Activated CD4-positive, alpha-beta memory T cell treated with anti-CD3 and anti-CD28 coated beads, Interleukin-2, amount 10 ng/mL, durations not matched to agents 7 days and 5 days (primary cell): ENCODE measurements around the gene GAB2. TPM values are rescaled to one million over a fixed set of nuclear protein-coding genes. Genes with fewer than 3 reads are reported as not detected.
"Not testable (repeated sequence)": the region's sequence is repeated elsewhere in the genome, so short reads cannot be mapped to it uniquely, and the experiment has no call there.

Source experiments
- CTCF ChIA-PET: fragments of 350-600 bp; sonication (Branson Sonifier 250); formaldehyde crosslinking; loops from one replicate; lab custom pipeline; 2021; ENCODE audit warnings: antibody characterized with exemption, inconsistent platforms; lab: Charles Lee
- POLR2A ChIA-PET: fragments of 350-600 bp; sonication (Branson Sonifier 250); formaldehyde crosslinking; loops from one replicate; lab custom pipeline; 2021; ENCODE audit warnings: antibody characterized with exemption; lab: Charles Lee
- DNase-seq: peaks from one replicate; pipeline ENCODE4 v3.0.0-alpha.2; 2020
- H3K27ac Mint-ChIP-seq: one replicate; pipeline ENCODE4 v1.8.0; 2021; ENCODE audit warnings: mild to moderate bottlenecking, mixed read lengths
- H3K27me3 Mint-ChIP-seq: one replicate; pipeline ENCODE4 v1.8.0; 2021; ENCODE audit warnings: mixed read lengths
- H3K36me3 Mint-ChIP-seq: one replicate; pipeline ENCODE4 v1.8.0; 2021; ENCODE audit warnings: low read depth, mixed read lengths
- H3K4me1 Mint-ChIP-seq: one replicate; pipeline ENCODE4 v1.8.0; 2021; ENCODE audit warnings: mixed read lengths
- H3K4me3 Mint-ChIP-seq: one replicate; pipeline ENCODE4 v1.8.0; 2021; ENCODE audit warnings: mild to moderate bottlenecking, mixed read lengths
- H3K9me3 Mint-ChIP-seq: one replicate; pipeline ENCODE4 v1.8.0; 2021; ENCODE audit warnings: mixed read lengths
- total RNA-seq, 2 experiments: library from RNA; stranded (reverse); gene quantifications; one replicate each; pipeline ENCODE4 v1.2.3, GENCODE V29; 2021

GAB2 gene
- total RNA-seq: 10 to 100 TPM; 51.8 to 55.8 TPM

DNA sequence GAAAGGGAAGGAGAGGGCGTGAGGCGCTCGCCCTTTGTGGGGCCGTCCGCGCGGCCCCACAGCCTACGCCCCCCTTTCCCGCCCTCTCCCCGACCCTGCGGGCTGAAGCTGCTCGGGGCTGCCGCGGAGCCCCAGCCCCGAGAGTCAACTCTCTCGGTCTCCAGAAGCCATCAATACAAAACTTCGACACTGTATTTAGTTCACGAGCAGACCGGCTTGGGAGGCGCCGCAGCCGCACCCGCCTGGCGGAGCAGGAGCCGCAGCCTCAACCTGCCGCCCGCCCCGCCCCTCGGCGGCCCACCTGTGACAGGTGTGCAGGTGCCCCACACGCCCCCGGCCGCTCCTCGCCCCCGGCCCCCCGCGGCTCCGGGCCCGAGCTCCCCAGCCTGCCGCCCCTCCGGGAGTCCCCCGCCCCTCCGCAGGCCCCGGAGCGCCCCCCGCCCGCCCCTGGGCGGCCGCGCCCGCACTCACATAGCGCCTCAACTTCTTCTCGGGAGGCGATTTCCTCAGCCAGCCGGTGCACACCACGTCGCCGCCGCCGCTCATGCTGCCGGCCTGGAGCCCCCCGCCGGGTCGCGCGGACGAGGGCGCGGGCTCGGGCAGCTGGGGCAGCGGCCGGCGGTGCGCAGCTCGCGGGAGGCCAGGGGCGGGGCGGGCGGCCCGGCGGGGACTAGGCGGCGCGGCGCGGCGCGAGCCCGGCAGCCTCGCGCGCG is at the start of gene GAB2:
Gene GAB2, minus strand, starts transcription at position 646 of the 713 bp plus-strand sequence. Its CDS starts 100 bp downstream, at position 546.
- DNase-seq: no peak

DNA sequence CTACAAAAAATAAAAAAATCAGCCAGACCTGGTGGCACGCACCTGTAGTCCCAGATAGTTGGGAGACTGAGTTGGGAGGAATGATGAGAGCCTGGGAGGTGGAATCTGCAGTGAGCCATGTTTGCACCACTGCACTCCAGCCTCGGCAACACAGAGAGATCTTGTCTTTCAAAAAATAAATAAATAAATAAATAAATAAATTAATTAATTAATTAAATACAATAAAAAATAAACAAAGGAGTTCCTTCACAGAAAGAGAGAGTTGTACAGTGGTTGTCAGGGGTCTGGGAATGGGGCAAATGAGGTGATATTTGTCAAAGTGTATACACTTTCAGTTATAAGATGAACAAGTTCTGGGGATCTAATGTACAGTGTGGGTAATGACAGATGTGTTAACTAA is 49.8 kb upstream of the GAB2 start:
- no peak overlapping the region for H3K4me3 Mint-ChIP-seq
- H3K27ac Mint-ChIP-seq: no peak overlapping the region
- no peaks in the 10 kb centered on the region for H3K9me3 Mint-ChIP-seq
- ChIA-PET POLR2A (no interaction called here), CTCF (no interaction called here)
- no peaks in the 10 kb centered on the region for H3K27me3 Mint-ChIP-seq
- peaks cover 19% of the 10 kb centered on the region for H3K36me3 Mint-ChIP-seq
- DNase-seq: no peak
- peaks cover 34% of the 10 kb centered on the region for H3K4me1 Mint-ChIP-seq

More for the DNA sequence above, at the start of gene GAB2:
- peak within 1 kb of the TSS; percentile 95 for H3K4me3 Mint-ChIP-seq
- peaks cover 18% of the 10 kb centered on the region for H3K27me3 Mint-ChIP-seq
- ChIA-PET CTCF (interaction anchor here (0.6 to 8.4 kb wide), 18 partner anchors 8 to 352 kb away, joined by 3 to 85 read pairs (median 4); partner anchors contain the start of genes KCTD21 and NARS2), POLR2A (interaction anchor here (0.6 to 4.7 kb wide), 32 partner anchors 12 to 418 kb away, joined by 3 to 59 read pairs (median 4); partner anchors contain the start of genes ALG8, NARS2 and NDUFC2)
- H3K36me3 Mint-ChIP-seq: peaks cover 10% of the 10 kb centered on the region
- H3K27ac Mint-ChIP-seq: peak within 1 kb of the TSS; percentile 84
- H3K4me1 Mint-ChIP-seq: peaks cover 67% of the 10 kb centered on the region
- H3K9me3 Mint-ChIP-seq: no peaks in the 10 kb centered on the region

DNA sequence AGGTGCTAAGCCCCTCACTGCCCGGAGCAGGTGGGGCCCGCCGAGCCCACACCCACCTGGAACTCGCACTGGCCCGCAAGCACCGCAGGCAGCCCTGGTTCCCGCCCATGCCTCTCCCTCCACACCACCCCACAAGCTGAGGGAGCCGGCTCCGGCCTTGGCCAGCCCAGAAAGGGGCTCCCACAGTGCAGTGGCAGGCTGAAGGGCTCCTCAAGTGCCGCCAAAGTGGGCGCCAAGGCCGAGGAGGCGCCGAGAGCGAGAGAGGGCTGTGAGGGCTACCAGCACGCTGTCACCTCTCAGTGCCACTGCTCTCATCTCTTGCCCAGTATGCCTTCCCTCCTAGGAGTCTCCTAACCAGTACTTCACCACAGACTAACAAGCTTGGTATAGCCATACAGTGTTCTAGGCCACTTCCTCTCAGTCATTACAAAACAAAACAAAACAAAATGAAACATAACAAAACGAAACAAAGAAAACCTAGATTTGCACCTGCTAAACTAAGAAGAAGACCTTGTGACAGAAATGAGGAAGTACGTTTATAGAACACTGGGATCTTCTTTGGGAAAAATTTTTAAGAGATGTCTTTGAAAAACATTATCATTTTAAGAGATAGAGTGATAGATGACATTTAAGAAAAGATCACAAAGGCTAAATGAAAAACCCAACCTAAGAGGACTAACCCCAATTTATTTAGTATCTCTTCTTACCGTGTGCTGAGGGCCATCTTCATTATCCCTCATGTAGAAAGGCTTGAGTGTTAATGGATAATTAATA is 47.7 kb upstream of the GAB2 start:
- peak overlapping the region; percentile 97 for H3K27ac Mint-ChIP-seq
- peak overlapping the region; percentile 72 for H3K4me3 Mint-ChIP-seq
- no peaks in the 10 kb centered on the region for H3K27me3 Mint-ChIP-seq
- H3K4me1 Mint-ChIP-seq: peaks cover 45% of the 10 kb centered on the region
- CTCF ChIA-PET: interaction anchor here (0.7 to 3.3 kb wide), 6 partner anchors 12 to 237 kb away, joined by 3 to 12 read pairs (median 3); partner anchors contain the start of gene GAB2
- no peaks in the 10 kb centered on the region for H3K9me3 Mint-ChIP-seq
- peaks cover 31% of the 10 kb centered on the region for H3K36me3 Mint-ChIP-seq
- POLR2A ChIA-PET: interaction anchor here (1.0 to 4.0 kb wide), 8 partner anchors 12 to 326 kb away, joined by 3 to 27 read pairs (median 5); partner anchors contain the start of genes ALG8, GAB2 and NARS2
- DNase-seq: peak; percentile 65

DNA sequence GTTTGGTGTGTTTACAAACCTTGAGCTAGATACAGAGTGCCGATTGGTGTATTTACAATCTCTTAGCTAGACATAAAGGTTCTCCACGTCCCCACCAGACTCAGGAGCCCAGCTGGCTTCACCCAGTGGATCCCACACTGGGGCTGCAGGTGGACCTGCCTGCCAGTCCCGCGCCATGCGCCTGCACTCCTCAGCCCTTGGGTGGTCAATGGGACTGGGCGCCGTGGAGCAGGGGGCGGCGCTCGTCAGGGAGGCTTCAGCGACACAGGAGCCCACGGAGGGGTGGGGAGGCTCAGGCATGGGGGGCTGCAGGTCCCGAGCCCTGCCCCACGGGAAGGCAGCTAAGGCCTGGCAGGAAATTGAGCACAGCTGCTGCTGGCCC is 47.2 kb upstream of the GAB2 start:
- POLR2A ChIA-PET: interaction anchor here (1.0 to 4.0 kb wide), 8 partner anchors 12 to 132 kb away, joined by 3 to 27 read pairs (median 5); partner anchors contain the start of genes GAB2 and NARS2
- peak overlapping the region; percentile 97 for H3K27ac Mint-ChIP-seq

GRCh38 chr11:78460471-78460870 is 42.9 kb upstream of the GAB2 start:
- H3K4me1 Mint-ChIP-seq: peaks cover 39% of the 10 kb centered on the region
- no peaks in the 10 kb centered on the region for H3K27me3 Mint-ChIP-seq
- H3K36me3 Mint-ChIP-seq: peaks cover 41% of the 10 kb centered on the region
- H3K27ac Mint-ChIP-seq: no peak overlapping the region
- ChIA-PET CTCF (no interaction called here), POLR2A (no interaction called here)
- H3K4me3 Mint-ChIP-seq: no peak overlapping the region
- DNase-seq: no peak
- no peaks in the 10 kb centered on the region for H3K9me3 Mint-ChIP-seq

More for the DNA sequence above, 47.2 kb upstream of the GAB2 start:
- peaks cover 49% of the 10 kb centered on the region for H3K4me1 Mint-ChIP-seq
- CTCF ChIA-PET: interaction anchor here (0.7 to 3.3 kb wide), 5 partner anchors 12 to 236 kb away, joined by 3 to 12 read pairs (median 3); no protein-coding TSS in a partner anchor
- not testable (repeated sequence) for H3K9me3 Mint-ChIP-seq, DNase-seq, H3K27me3 Mint-ChIP-seq, H3K4me3 Mint-ChIP-seq
- H3K36me3 Mint-ChIP-seq: peaks cover 36% of the 10 kb centered on the region

- Mint-ChIP-seq H3K4me3 (no peak overlapping the region), H3K27ac (no peak overlapping the region), H3K4me1 (peaks cover 33% of the 10 kb centered on the region), H3K9me3 (no peaks in the 10 kb centered on the region), H3K27me3 (no peaks in the 10 kb centered on the region), H3K36me3 (peaks cover 40% of the 10 kb centered on the region)
- CTCF ChIA-PET: no interaction called here
- DNase-seq: no peak
- POLR2A ChIA-PET: no interaction called here
Observed at GRCh38 chr11:78459738-78460137, 42.1 kb upstream of the GAB2 start.

DNA sequence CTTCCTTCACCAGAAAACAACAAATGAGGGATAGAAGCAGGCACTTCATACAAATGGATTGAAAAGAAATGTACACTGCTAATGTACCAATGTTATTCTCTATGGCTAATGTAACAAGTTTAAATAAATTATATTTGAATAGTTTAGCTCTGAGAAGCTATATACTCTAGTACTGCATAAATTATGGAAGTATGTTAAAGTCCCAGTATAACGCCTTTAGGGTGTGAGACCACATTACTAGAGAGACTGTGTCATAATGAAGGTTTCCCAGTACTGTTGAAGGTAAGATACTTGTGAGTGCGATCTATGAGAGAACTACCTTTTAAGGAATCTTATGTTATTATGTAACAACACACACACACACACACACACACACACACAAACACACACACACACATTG is 39.8 kb upstream of the GAB2 start:
- peaks cover 37% of the 10 kb centered on the region for H3K4me1 Mint-ChIP-seq
- ChIA-PET POLR2A (no interaction called here), CTCF (no interaction called here)
- peaks cover 29% of the 10 kb centered on the region for H3K36me3 Mint-ChIP-seq
- H3K9me3 Mint-ChIP-seq: no peaks in the 10 kb centered on the region
- H3K27me3 Mint-ChIP-seq: no peaks in the 10 kb centered on the region
- H3K4me3 Mint-ChIP-seq: no peak overlapping the region
- no peak overlapping the region for H3K27ac Mint-ChIP-seq
- DNase-seq: no peak

GRCh38 chr11:78453140-78453935 is 35.7 kb upstream of the GAB2 start:
- H3K27me3 Mint-ChIP-seq: no peaks in the 10 kb centered on the region
- peak overlapping the region; percentile 41 for H3K27ac Mint-ChIP-seq
- no peaks in the 10 kb centered on the region for H3K9me3 Mint-ChIP-seq
- H3K36me3 Mint-ChIP-seq: peaks cover 8% of the 10 kb centered on the region
- CTCF ChIA-PET: interaction anchor here (0.8 to 1.2 kb wide), 2 partner anchors 11 to 33 kb away, joined by 3 read pairs; no protein-coding TSS in a partner anchor
- H3K4me3 Mint-ChIP-seq: no peak overlapping the region
- peaks cover 25% of the 10 kb centered on the region for H3K4me1 Mint-ChIP-seq
- DNase-seq: no peak
- POLR2A ChIA-PET: interaction anchor here (1.1 to 2.8 kb wide), 4 partner anchors 12 to 35 kb away, joined by 3 to 13 read pairs (median 7); partner anchors contain the start of gene GAB2

GRCh38 chr11:78451371-78452150 is 33.9 kb upstream of the GAB2 start:
- Mint-ChIP-seq H3K36me3 (peaks cover 4% of the 10 kb centered on the region), H3K27ac (no peak overlapping the region), H3K4me3 (no peak overlapping the region), H3K4me1 (peaks cover 25% of the 10 kb centered on the region), H3K27me3 (no peaks in the 10 kb centered on the region), H3K9me3 (no peaks in the 10 kb centered on the region)
- ChIA-PET CTCF (no interaction called here), POLR2A (interaction anchor here (1.5 to 2.8 kb wide), 3 partner anchors 13 to 33 kb away, joined by 3 to 13 read pairs (median 10); partner anchors contain the start of gene GAB2)
- DNase-seq: no peak

DNA sequence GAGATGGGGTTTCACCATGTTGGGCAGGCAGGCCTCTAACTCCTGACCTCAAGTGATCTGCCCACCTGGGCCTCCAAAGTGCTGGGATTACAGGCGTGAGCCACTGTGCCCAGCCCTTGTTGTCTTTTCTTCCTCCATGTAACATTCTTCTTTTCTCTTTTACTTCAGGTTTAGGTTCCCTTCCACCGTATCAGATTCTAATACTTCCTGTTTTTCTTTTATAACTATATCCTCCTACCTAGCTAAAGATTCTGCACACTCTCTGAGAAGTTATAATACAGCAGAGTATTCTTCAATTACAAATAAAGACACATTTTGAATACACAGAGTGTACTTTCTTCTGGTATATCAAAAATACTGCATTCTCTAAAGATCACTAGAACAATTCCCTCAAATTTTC is 33.2 kb upstream of the GAB2 start:
- CTCF ChIA-PET: interaction anchor here (0.6 kb wide), 1 partner anchor 37 kb away, joined by 3 read pairs; no protein-coding TSS in a partner anchor
- Mint-ChIP-seq H3K27ac (no peak overlapping the region), H3K4me3 (no peak overlapping the region), H3K36me3 (peaks cover 4% of the 10 kb centered on the region), H3K4me1 (peaks cover 25% of the 10 kb centered on the region), H3K9me3 (no peaks in the 10 kb centered on the region), H3K27me3 (no peaks in the 10 kb centered on the region)
- no peak for DNase-seq
- POLR2A ChIA-PET: no interaction called here

DNA sequence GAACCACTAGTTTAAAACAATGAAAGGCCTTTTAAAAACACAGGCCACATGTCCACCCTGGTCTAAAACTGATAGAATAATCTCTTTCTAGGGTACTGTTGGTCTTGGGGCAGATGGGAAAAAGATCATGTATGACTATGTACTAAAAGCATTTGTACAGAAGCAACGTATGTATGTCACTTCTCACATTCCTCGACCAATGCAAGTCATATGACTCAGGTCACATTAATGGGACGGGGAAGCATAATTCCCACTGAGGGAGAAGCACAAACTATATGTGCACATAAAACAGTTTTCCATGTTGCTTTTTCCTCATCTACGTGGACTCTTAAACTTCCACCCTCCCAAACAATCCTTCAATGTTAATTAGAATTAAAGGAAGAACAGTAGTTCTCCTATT is 32.2 kb upstream of the GAB2 start:
- Mint-ChIP-seq H3K4me3 (no peak overlapping the region), H3K27me3 (no peaks in the 10 kb centered on the region), H3K4me1 (peaks cover 25% of the 10 kb centered on the region), H3K9me3 (no peaks in the 10 kb centered on the region), H3K27ac (no peak overlapping the region), H3K36me3 (no peaks in the 10 kb centered on the region)
- no peak for DNase-seq
- ChIA-PET CTCF (no interaction called here), POLR2A (no interaction called here)
